Fibroblast of lung (primary cell): ENCODE measurements around the gene JDP2. TPM values are rescaled to one million over a fixed set of nuclear protein-coding genes. Genes with fewer than 3 reads are reported as not detected.
"Not testable (repeated sequence)": the region's sequence is repeated elsewhere in the genome, so short reads cannot be mapped to it uniquely, and the experiment has no call there.

Experiments
- DNase-seq, 2 donors: peaks; one replicate each; pipeline versions ENCODE4 v3.0.0 to v3.0.0-alpha.2; 2010; ENCODE audit warnings: low read depth in 2 of 2
- H2AFZ ChIP-seq: 2 replicates; pipeline ENCODE4 v1.5.1; 2012; ENCODE audit warnings: low read length, control low read depth, inconsistent platforms
- H3K27ac ChIP-seq: 2 replicates; pipeline ENCODE4 v1.5.1; 2011; ENCODE audit warnings: low read length, control low read depth; ENCODE audit not compliant: insufficient read depth
- H3K27me3 ChIP-seq: 2 replicates; pipeline ENCODE4 v1.5.1; 2011; ENCODE audit warnings: mild to moderate bottlenecking, low read length; ENCODE audit not compliant: control insufficient read depth, insufficient read depth
- H3K36me3 ChIP-seq: 2 replicates; pipeline ENCODE4 v1.5.1; 2011; ENCODE audit warnings: low read length; ENCODE audit not compliant: control insufficient read depth, insufficient read depth
- H3K4me1 ChIP-seq: 2 replicates; pipeline ENCODE4 v1.5.1; 2011; ENCODE audit warnings: low read length; ENCODE audit not compliant: control insufficient read depth, insufficient read depth; ENCODE audit errors: extremely low read depth
- H3K4me2 ChIP-seq: 2 replicates; pipeline ENCODE4 v1.5.1; 2011; ENCODE audit warnings: low read length, control low read depth; ENCODE audit not compliant: insufficient read depth; ENCODE audit errors: extremely low read depth
- H3K4me3 ChIP-seq, 4 experiments: fragments of 200-600 bp in 1 of 4; sonication (generic) in 1 of 4; replicated peaks in 1 of 4; 2 replicates each; pipeline ENCODE4 v1.5.1; 2011 to 2016; ENCODE audit warnings: low read length in 4 of 4, low read depth in 3 of 4, mild to moderate bottlenecking in 3 of 4, control low read depth in 2 of 4, inconsistent platforms in 1 of 4, mixed read lengths in 1 of 4; ENCODE audit not compliant: insufficient read depth in 1 of 4; ENCODE audit errors: control extremely low read depth in 1 of 4
- H3K79me2 ChIP-seq: 2 replicates; pipeline ENCODE4 v1.5.1; 2012; ENCODE audit warnings: mild to moderate bottlenecking, low read length, inconsistent platforms; ENCODE audit not compliant: control insufficient read depth, insufficient read depth
- H3K9ac ChIP-seq: 2 replicates; pipeline ENCODE4 v1.5.1; 2011; ENCODE audit warnings: mild to moderate bottlenecking, low read length, control low read depth; ENCODE audit not compliant: insufficient read depth
- H3K9me3 ChIP-seq: 2 replicates; pipeline ENCODE4 v1.5.1; 2012; ENCODE audit warnings: low read depth, low read length; ENCODE audit not compliant: control insufficient read depth, insufficient read depth
- H4K20me1 ChIP-seq: 2 replicates; pipeline ENCODE4 v1.5.1; 2011; ENCODE audit warnings: low read length; ENCODE audit not compliant: control insufficient read depth, insufficient read depth; ENCODE audit errors: extremely low read depth
- CTCF ChIP-seq, 2 donors: IDR thresholded peaks in 1 of 2; conservative IDR thresholded peaks in 1 of 2; 1 replicate in 1 of 2; 2 replicates in 1 of 2; pipeline ENCODE4 v1.5.1; 2011 to 2012; ENCODE audit warnings: low read length in 2 of 2, control low read depth in 1 of 2, inconsistent platforms in 1 of 2, low read depth in 1 of 2, mild to moderate bottlenecking in 1 of 2
- EZH2 ChIP-seq: IDR thresholded peaks from 2 replicates; pipeline ENCODE4 v1.5.1; 2012; ENCODE audit warnings: low read length, control low read depth, mild to moderate bottlenecking; ENCODE audit errors: missing control alignments
- polyA plus RNA-seq, 2 donors: library from polyadenylated mRNA; depleted of rRNA in 1 of 2; stranded (reverse) in 1 of 2; unstranded in 1 of 2; fragments of >200 nt; gene quantifications; 2 replicates each; pipeline ENCODE4 v1.2.1, GENCODE V29; 2011 to 2012; ENCODE audit warnings: missing spikeins in 1 of 2
- total RNA-seq: library from RNA; depleted of rRNA; stranded (reverse); fragments of >200 nt; gene quantifications from 2 replicates; pipeline ENCODE4 v1.2.1, GENCODE V29; 2014

JDP2 gene
- total and polyA plus RNA-seq, 2 donors (not counting 1 experiment from before 2014, with no cell fraction given): 40.8 to 95.3 TPM

GRCh38 chr14:75470238-75470797 is 42.5 kb downstream of the JDP2 start:
- DNase-seq: no peak
- Histone ChIP-seq H3K4me2 (no peak overlapping the region), H3K9me3 (no peaks in the 10 kb centered on the region), H3K36me3 (peaks cover 20% of the 10 kb centered on the region), H3K79me2 (no peaks in the 10 kb centered on the region), H2AFZ (no peak overlapping the region), H4K20me1 (no peaks in the 10 kb centered on the region), H3K9ac (no peak overlapping the region), H3K27ac (no peak overlapping the region), H3K4me1 (no peaks in the 10 kb centered on the region), H3K4me3 (no peak overlapping the region), H3K27me3 (no peaks in the 10 kb centered on the region)
- TF ChIP-seq CTCF (conservative IDR thresholded peaks at IDR 0.05 in 1 of 2, IDR thresholded peaks at IDR 0.05 in 1 of 2; ENCODE audit: low read depth in 1 of 2, low read length in 2 of 2) (no peak), EZH2 (no peak)

GRCh38 chr14:75471059-75471458 is 43.2 kb downstream of the JDP2 start:
- H3K79me2 ChIP-seq: no peaks in the 10 kb centered on the region
- H3K4me1 ChIP-seq: no peaks in the 10 kb centered on the region
- peaks cover 20% of the 10 kb centered on the region for H3K36me3 ChIP-seq
- TF ChIP-seq CTCF (conservative IDR thresholded peaks at IDR 0.05 in 1 of 2, IDR thresholded peaks at IDR 0.05 in 1 of 2; ENCODE audit: low read depth in 1 of 2, low read length in 2 of 2) (no peak), EZH2 (no peak)
- H3K27ac ChIP-seq: no peak overlapping the region
- H3K9me3 ChIP-seq: no peaks in the 10 kb centered on the region
- H3K27me3 ChIP-seq: no peaks in the 10 kb centered on the region
- H3K4me2 ChIP-seq: no peak overlapping the region
- H3K9ac ChIP-seq: no peak overlapping the region
- no peak for DNase-seq
- no peak overlapping the region for H3K4me3 ChIP-seq
- H4K20me1 ChIP-seq: no peaks in the 10 kb centered on the region
- H2AFZ ChIP-seq: no peak overlapping the region

GRCh38 chr14:75474127-75474526 is 46.3 kb downstream of the JDP2 start:
- not testable (repeated sequence) for H3K4me1 ChIP-seq, H3K9ac ChIP-seq, H3K27me3 ChIP-seq, DNase-seq, H3K79me2 ChIP-seq, H3K9me3 ChIP-seq, H4K20me1 ChIP-seq, H2AFZ ChIP-seq, H3K4me3 ChIP-seq, H3K27ac ChIP-seq, H3K4me2 ChIP-seq
- H3K36me3 ChIP-seq: peaks cover 20% of the 10 kb centered on the region
